Kidney capillary endothelial cell (primary cell): ENCODE measurements around the gene THSD4.

ENCODE experiments used
- DNase-seq: peaks from one replicate; pipeline ENCODE4 v3.0.0-alpha.2; 2018; ENCODE audit warnings: low spot score

THSD4 gene

GRCh38 chr15:71591057-71591456 is 475.8 kb downstream of the THSD4 start:
- DNase-seq, result no peak

GRCh38 chr15:71592203-71592602 is 476.9 kb downstream of the THSD4 start:
- no peak for DNase-seq

GRCh38 chr15:71595846-71596553 is 480.7 kb downstream of the THSD4 start:
- no peak for DNase-seq

GRCh38 chr15:71596672-71597071 is 481.4 kb downstream of the THSD4 start:
- DNase-seq, result no peak

- no peak for DNase-seq
Measured at GRCh38 chr15:71597126-71597525, 481.9 kb downstream of the THSD4 start.

GRCh38 chr15:71597637-71598036 is 482.4 kb downstream of the THSD4 start:
- DNase-seq, result no peak

GRCh38 chr15:71598741-71599140 is 483.5 kb downstream of the THSD4 start:
- no peak for DNase-seq

GRCh38 chr15:71599418-71600151 is 484.3 kb downstream of the THSD4 start:
- DNase-seq, result no peak

GRCh38 chr15:71600237-71600636 is 485.0 kb downstream of the THSD4 start:
- DNase-seq, result no peak

GRCh38 chr15:71601038-71601834 is 486.0 kb downstream of the THSD4 start:
- DNase-seq, result no peak

GRCh38 chr15:71603379-71603778 is 488.1 kb downstream of the THSD4 start:
- DNase-seq, result no peak

GRCh38 chr15:71607383-71607782 is 492.1 kb downstream of the THSD4 start:
- DNase-seq, result no peak

GRCh38 chr15:71610728-71611552 is 495.7 kb downstream of the THSD4 start:
- no peak for DNase-seq

- no peak for DNase-seq
Measured at GRCh38 chr15:71611553-71612396, 496.5 kb downstream of the THSD4 start.

GRCh38 chr15:71612397-71612722 is 497.1 kb downstream of the THSD4 start:
- no peak for DNase-seq

- DNase-seq, result no peak
Measured at GRCh38 chr15:71612869-71613268, 497.6 kb downstream of the THSD4 start.

- no peak for DNase-seq
Measured at GRCh38 chr15:71623111-71623510, 507.8 kb downstream of the THSD4 start.

GRCh38 chr15:71626596-71627088 is 511.4 kb downstream of the THSD4 start:
- DNase-seq, result no peak

GRCh38 chr15:71627188-71627587 is 511.9 kb downstream of the THSD4 start:
- DNase-seq, result no peak

GRCh38 chr15:71627604-71628003 is 512.3 kb downstream of the THSD4 start:
- no peak for DNase-seq
